ENCODE data around the gene EBP. TPM values are rescaled to one million over a fixed set of nuclear protein-coding genes. Genes with fewer than 3 reads are reported as not detected.

The EBP gene
- 102 and 114 TPM in 2 replicates for total RNA-seq
- 178 and 183 TPM in 2 replicates for polyA plus RNA-seq
- polyA plus RNA-seq (2011; cell fraction: cytosol; rRNA removed) = 102 and 113 TPM in 2 replicates
- 62.3 and 69.1 TPM in 2 replicates for polyA plus RNA-seq (2011; cell fraction: nucleus; rRNA removed)
- polyA plus RNA-seq (2012) = 53.8 and 74.0 TPM in 2 replicates
- polyA minus RNA-seq = 154 and 168 TPM in 2 replicates
- 292 TPM for polyA minus RNA-seq (2011; cell fraction: cytosol; rRNA and poly(A)+ RNA removed)
- 15.5 and 18.6 TPM in 2 replicates for polyA minus RNA-seq (2011; cell fraction: nucleus; rRNA and poly(A)+ RNA removed)
- Bru-seq, nascent RNA = percentile 62 among the genes with signal in this experiment
- percentile 83 among the genes with signal in this experiment for BruChase-seq, experiment 1, labeled RNA remaining after a 6-hour chase
- BruChase-seq, experiment 2, labeled RNA remaining after a 2-hour chase = percentile 63 among the genes with signal in this experiment
- long read RNA-seq, transcript EBP-205 (5 exons, 1,775 nt) = major isoform, 213 of 592 reads
- long read RNA-seq, transcript EBP-206 (5 exons, 796 nt) = minor isoform, 14 of 592 reads
- long read RNA-seq, transcript EBP-201 (5 exons, 904 nt) = minor isoform, 6 of 592 reads
- long read RNA-seq, partial matches to known transcripts = 4 of 592 reads
- long read RNA-seq, other reads (novel, unspliced or antisense) = 355 of 592 reads

DNA sequence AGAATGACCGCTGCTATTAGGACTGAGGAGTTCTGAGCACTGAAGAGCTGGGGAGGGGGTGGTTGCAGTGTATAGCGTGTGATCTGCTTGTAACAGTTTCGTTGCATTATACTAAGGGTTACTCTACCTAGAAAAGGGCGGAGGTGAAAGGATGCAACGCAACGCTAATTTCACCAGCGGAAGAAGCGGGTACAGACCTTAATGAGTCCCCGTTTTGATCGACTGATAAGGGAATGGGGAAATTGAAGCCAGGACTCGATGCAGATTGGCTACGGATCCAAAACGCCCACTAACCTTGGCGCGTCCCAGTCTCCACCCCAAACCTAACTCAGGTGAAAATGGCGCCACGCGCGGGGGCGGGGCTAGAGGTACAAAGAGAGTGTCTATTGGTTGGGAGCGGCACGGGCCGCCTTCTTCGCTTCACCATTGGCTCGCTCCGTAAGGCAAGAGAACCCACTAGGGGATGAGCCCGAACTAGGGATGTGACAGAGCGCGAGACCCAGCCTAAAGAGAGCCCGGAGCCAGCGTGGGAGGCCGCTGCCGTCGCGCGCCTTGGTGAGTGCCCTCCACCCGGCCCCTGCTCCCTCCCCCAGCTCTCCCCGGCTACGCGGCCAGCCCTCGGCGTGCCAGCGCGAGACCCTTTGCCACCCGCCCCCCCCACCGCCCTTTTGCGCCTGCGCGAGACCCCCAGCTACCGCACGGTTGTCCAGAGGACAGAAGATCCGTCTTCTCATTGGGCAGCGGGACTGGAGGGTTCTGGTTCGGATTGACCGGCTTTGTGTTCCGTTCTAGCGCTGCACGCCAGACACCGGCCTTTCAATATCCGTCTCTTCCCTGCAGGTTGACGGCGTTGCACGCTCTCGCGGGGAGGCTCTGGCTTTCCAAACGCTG is at the start of gene EBP:
Gene EBP, plus strand, starts transcription at position 456 of the 891 bp plus-strand sequence. CDS start 1,964 bp downstream, outside the sequence.
- H3K79me2 ChIP-seq (ENCODE audit: control insufficient read depth, insufficient read depth, low read length) = peaks cover 13% of the 10 kb centered on the region
- peak within 1 kb of the TSS; percentile 65 for H3K9ac ChIP-seq (replicated peaks; ENCODE audit: extremely low read depth, insufficient read depth, low read length)
- peak within 1 kb of the TSS; percentile 45 to 69 (median 65) for H3K4me3 ChIP-seq (replicated peaks in 1 of 3; ENCODE audit: insufficient read depth in 1 of 3, low read depth in 1 of 3, low read length in 3 of 3)
- DNase-seq (ENCODE audit: low read depth, low spot score) (peak; percentile 83), FAIRE-seq (peak; percentile 99)
- BruUV-seq (replicated peaks) = no TSS peak
- H3K4me2 ChIP-seq (ENCODE audit: insufficient read depth, low read length) = peak within 1 kb of the TSS; percentile 69
- peak within 1 kb of the TSS; percentile 74 for H2AFZ ChIP-seq (ENCODE audit: low read depth, low read length)
- no peaks in the 10 kb centered on the region for H4K20me1 ChIP-seq (replicated peaks; ENCODE audit: control insufficient read depth, extremely low read depth, insufficient read depth, low read length)
- H3K27ac ChIP-seq (ENCODE audit: insufficient read depth, low read depth, low read length) = peak within 1 kb of the TSS; percentile 10
- H3K9me3 ChIP-seq (replicated peaks; ENCODE audit: control insufficient read depth, insufficient read depth, low read length) = no peaks in the 10 kb centered on the region
- no peaks in the 10 kb centered on the region for H3K9me1 ChIP-seq (replicated peaks; ENCODE audit: control insufficient read depth, extremely low read depth, insufficient read depth, low read length)
- dilution Hi-C loops (cut with MboI; ENCODE audit: extremely low pct_ligation_motif_present, low sequenced_read_pairs) (no loop called here), intact Hi-C loops (cut with micrococcal nuclease) (loop anchor here (5.0 kb wide), 2 partner anchors 44 to 71 kb away; partner anchors contain the start of gene FTSJ1)
- no peak for TF ChIP-seq MYC (IDR thresholded peaks at IDR 0.05; ENCODE audit: low read depth, low read length)
- peak; percentile 74 for TF ChIP-seq POLR2AphosphoS5 (IDR thresholded peaks at IDR 0.05; ENCODE audit: insufficient read depth, low read depth, low read length)
- no peak for TF ChIP-seq EZH2 (IDR thresholded peaks at IDR 0.05; ENCODE audit: borderline replicate concordance, low read depth, low read length, severe bottlenecking)
- TF ChIP-seq GATA2 (IDR thresholded peaks at IDR 0.05; ENCODE audit: insufficient read depth, insufficient read length, low read depth, low read length) = peak; percentile 60
- TF ChIP-seq JUN (IDR thresholded peaks at IDR 0.05; ENCODE audit: borderline replicate concordance, insufficient read depth, insufficient read length, low read depth) = no peak
- TF ChIP-seq, protein P1, sequence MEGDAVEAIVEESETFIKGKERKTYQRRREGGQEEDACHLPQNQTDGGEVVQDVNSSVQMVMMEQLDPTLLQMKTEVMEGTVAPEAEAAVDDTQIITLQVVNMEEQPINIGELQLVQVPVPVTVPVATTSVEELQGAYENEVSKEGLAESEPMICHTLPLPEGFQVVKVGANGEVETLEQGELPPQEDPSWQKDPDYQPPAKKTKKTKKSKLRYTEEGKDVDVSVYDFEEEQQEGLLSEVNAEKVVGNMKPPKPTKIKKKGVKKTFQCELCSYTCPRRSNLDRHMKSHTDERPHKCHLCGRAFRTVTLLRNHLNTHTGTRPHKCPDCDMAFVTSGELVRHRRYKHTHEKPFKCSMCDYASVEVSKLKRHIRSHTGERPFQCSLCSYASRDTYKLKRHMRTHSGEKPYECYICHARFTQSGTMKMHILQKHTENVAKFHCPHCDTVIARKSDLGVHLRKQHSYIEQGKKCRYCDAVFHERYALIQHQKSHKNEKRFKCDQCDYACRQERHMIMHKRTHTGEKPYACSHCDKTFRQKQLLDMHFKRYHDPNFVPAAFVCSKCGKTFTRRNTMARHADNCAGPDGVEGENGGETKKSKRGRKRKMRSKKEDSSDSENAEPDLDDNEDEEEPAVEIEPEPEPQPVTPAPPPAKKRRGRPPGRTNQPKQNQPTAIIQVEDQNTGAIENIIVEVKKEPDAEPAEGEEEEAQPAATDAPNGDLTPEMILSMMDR (IDR thresholded peaks at IDR 0.05; ENCODE audit: extremely low read depth in 1 of 2, insufficient read depth in 1 of 2, low read depth in 1 of 2, low read length in 2 of 2) = no peak
- TF ChIP-seq MAX (IDR thresholded peaks at IDR 0.05; ENCODE audit: insufficient read depth, insufficient read length) = no peak
- TF ChIP-seq FOS (IDR thresholded peaks at IDR 0.05; ENCODE audit: borderline replicate concordance, insufficient read depth, low read length) = no peak
- TF ChIP-seq POLR2A (IDR thresholded peaks at IDR 0.05; ENCODE audit: low read depth, low read length) = peak; percentile 71
- no peaks in the 10 kb centered on the region for H3K27me3 ChIP-seq (ENCODE audit: control insufficient read depth in 2 of 2, insufficient read depth in 2 of 2, low read length in 2 of 2)
- CTCF ChIA-PET = interaction anchor here (1.1 to 1.5 kb wide), 2 partner anchors 18 to 53 kb away, joined by 3 to 5 read pairs; partner anchors contain the start of gene TBC1D25
- POLR2A ChIA-PET = interaction anchor here (0.7 kb wide), 1 partner anchor 18 kb away, joined by 4 read pairs; no protein-coding TSS in a partner anchor
- H3K36me3 ChIP-seq (ENCODE audit: control insufficient read depth in 2 of 2, extremely low read depth in 1 of 2, insufficient read depth in 2 of 2, low read length in 2 of 2) = no peaks in the 10 kb centered on the region
- peaks cover 2% of the 10 kb centered on the region for H3K4me1 ChIP-seq (ENCODE audit: control insufficient read depth, extremely low read depth, insufficient read depth, low read length)
